Lower leg skin (tissue), 3 donors: ENCODE results near the gene JPT2.

Experiments used
- POLR2A ChIP-seq, 2 donors: fragments of 450-650 bp; IDR thresholded peaks; one replicate each; pipeline ENCODE4 v1.6.1; 2016 to 2017; ENCODE audit warnings: antibody characterized with exemption in 2 of 2, mild to moderate bottlenecking in 1 of 2, moderate library complexity in 1 of 2
- TF ChIP-seq, protein P1 (sequence below), 3 donors: fragments of 450-650 bp; IDR thresholded peaks; one replicate each; pipeline ENCODE4 v1.5.1; 2016; ENCODE audit warnings: antibody characterized with exemption in 3 of 3, mild to moderate bottlenecking in 3 of 3, moderate library complexity in 2 of 3

DNA sequence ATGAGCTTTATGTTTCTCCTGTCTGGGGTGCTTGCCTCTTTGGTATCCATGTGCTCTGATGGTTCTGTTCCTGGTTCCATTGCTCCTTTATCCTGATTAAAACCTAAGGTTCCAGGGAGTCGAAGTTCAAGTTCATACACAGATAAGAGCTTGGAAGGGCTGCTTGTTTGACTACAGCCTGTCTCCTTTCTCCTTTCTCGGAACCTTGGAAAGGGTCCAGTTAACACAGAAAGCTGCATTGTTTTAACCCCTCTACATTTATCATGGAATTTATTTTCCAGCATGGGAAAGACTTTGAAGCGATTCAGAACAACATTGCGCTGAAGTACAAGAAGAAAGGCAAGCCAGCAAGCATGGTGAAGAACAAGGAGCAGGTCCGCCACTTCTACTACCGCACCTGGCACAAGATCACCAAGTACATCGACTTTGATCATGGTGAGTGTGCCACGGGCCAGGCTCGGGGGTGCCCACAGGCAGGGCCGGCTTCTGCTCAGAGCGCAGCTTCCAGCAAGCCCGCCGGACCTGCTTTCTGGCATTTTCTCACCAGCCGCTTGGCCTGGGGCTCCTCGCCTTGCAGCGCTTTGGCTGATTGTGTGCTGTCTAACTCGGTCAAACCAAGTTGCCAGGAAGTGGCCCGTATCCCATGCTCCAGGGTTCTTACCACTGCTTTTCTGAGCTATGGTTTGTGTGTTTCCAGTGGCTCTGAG is 46.0 kb upstream of the JPT2 start:
- TF ChIP-seq, protein P1, sequence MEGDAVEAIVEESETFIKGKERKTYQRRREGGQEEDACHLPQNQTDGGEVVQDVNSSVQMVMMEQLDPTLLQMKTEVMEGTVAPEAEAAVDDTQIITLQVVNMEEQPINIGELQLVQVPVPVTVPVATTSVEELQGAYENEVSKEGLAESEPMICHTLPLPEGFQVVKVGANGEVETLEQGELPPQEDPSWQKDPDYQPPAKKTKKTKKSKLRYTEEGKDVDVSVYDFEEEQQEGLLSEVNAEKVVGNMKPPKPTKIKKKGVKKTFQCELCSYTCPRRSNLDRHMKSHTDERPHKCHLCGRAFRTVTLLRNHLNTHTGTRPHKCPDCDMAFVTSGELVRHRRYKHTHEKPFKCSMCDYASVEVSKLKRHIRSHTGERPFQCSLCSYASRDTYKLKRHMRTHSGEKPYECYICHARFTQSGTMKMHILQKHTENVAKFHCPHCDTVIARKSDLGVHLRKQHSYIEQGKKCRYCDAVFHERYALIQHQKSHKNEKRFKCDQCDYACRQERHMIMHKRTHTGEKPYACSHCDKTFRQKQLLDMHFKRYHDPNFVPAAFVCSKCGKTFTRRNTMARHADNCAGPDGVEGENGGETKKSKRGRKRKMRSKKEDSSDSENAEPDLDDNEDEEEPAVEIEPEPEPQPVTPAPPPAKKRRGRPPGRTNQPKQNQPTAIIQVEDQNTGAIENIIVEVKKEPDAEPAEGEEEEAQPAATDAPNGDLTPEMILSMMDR (IDR thresholded peaks at IDR 0.05) = no peak
- no peak for TF ChIP-seq POLR2A (IDR thresholded peaks at IDR 0.05)
